Measurements from ENCODE around the gene PLEKHH2.

The PLEKHH2 gene

GRCh38 chr2:43776324-43776723, 139.3 kb downstream of the PLEKHH2 start:
- no peak overlapping the region for H3K4me3 ChIP-seq (ENCODE audit: low read depth, low read length)
- TF ChIP-seq CTCF (IDR thresholded peaks at IDR 0.05; ENCODE audit: low read depth, low read length, missing control alignments), result no peak
- H3K36me3 ChIP-seq (replicated peaks), result no peaks in the 10 kb centered on the region
- in situ Hi-C loops (cut with HindIII; ENCODE audit: low pct_ligation_motif_present, low sequenced_read_pairs), result no loop called here
- no peak for DNase-seq
- no peaks in the 10 kb centered on the region for H3K27me3 ChIP-seq (replicated peaks)
- H3K27ac ChIP-seq, result no peak overlapping the region

GRCh38 chr2:43777306-43777926, 140.4 kb downstream of the PLEKHH2 start:
- no peak for DNase-seq
- in situ Hi-C loops (cut with HindIII; ENCODE audit: low pct_ligation_motif_present, low sequenced_read_pairs), result no loop called here
- TF ChIP-seq CTCF (IDR thresholded peaks at IDR 0.05; ENCODE audit: low read depth, low read length, missing control alignments), result no peak
- H3K27me3 ChIP-seq (replicated peaks), result no peaks in the 10 kb centered on the region
- no peak overlapping the region for H3K4me3 ChIP-seq (ENCODE audit: low read depth, low read length)
- no peak overlapping the region for H3K27ac ChIP-seq
- no peaks in the 10 kb centered on the region for H3K36me3 ChIP-seq (replicated peaks)

GRCh38 chr2:43778233-43778632, 141.2 kb downstream of the PLEKHH2 start:
- no peak for DNase-seq
- no peaks in the 10 kb centered on the region for H3K27me3 ChIP-seq (replicated peaks)
- no peaks in the 10 kb centered on the region for H3K36me3 ChIP-seq (replicated peaks)
- H3K27ac ChIP-seq, result no peak overlapping the region
- in situ Hi-C loops (cut with HindIII; ENCODE audit: low pct_ligation_motif_present, low sequenced_read_pairs), result no loop called here
- H3K4me3 ChIP-seq (ENCODE audit: low read depth, low read length), result no peak overlapping the region
- no peak for TF ChIP-seq CTCF (IDR thresholded peaks at IDR 0.05; ENCODE audit: low read depth, low read length, missing control alignments)

GRCh38 chr2:43787895-43788294, 150.8 kb downstream of the PLEKHH2 start:
- no peak overlapping the region for H3K27ac ChIP-seq
- DNase-seq, result no peak
- no peak for TF ChIP-seq CTCF (IDR thresholded peaks at IDR 0.05; ENCODE audit: low read depth, low read length, missing control alignments)
- in situ Hi-C loops (cut with HindIII; ENCODE audit: low pct_ligation_motif_present, low sequenced_read_pairs), result no loop called here
- H3K27me3 ChIP-seq (replicated peaks), result no peaks in the 10 kb centered on the region
- H3K4me3 ChIP-seq (ENCODE audit: low read depth, low read length), result no peak overlapping the region
- no peaks in the 10 kb centered on the region for H3K36me3 ChIP-seq (replicated peaks)

- H3K4me3 ChIP-seq (ENCODE audit: low read depth, low read length), result no peak overlapping the region
- TF ChIP-seq CTCF (IDR thresholded peaks at IDR 0.05; ENCODE audit: low read depth, low read length, missing control alignments), result no peak
- no peak for DNase-seq
- H3K36me3 ChIP-seq (replicated peaks), result no peaks in the 10 kb centered on the region
- in situ Hi-C loops (cut with HindIII; ENCODE audit: low pct_ligation_motif_present, low sequenced_read_pairs), result no loop called here
- no peak overlapping the region for H3K27ac ChIP-seq
- no peaks in the 10 kb centered on the region for H3K27me3 ChIP-seq (replicated peaks)
Observed at GRCh38 chr2:43788646-43789045, 151.6 kb downstream of the PLEKHH2 start.

GRCh38 chr2:43790147-43790546, 153.1 kb downstream of the PLEKHH2 start:
- Histone ChIP-seq H3K4me3 (ENCODE audit: low read depth, low read length) (no peak overlapping the region), H3K27ac (no peak overlapping the region), H3K36me3 (replicated peaks) (no peaks in the 10 kb centered on the region), H3K27me3 (replicated peaks) (no peaks in the 10 kb centered on the region)
- in situ Hi-C loops (cut with HindIII; ENCODE audit: low pct_ligation_motif_present, low sequenced_read_pairs), result no loop called here
- no peak for DNase-seq
- no peak for TF ChIP-seq CTCF (IDR thresholded peaks at IDR 0.05; ENCODE audit: low read depth, low read length, missing control alignments)
